ENCODE results near the gene GTPBP6.

GRCh38 chrX:367349-367748, 48.8 kb upstream of the GTPBP6 start:
- TF ChIP-seq CTCF (IDR thresholded peaks at IDR 0.05; ENCODE audit: low read length) = no peak
- no peak for TF ChIP-seq EZH2 (IDR thresholded peaks at IDR 0.05; ENCODE audit: borderline replicate concordance, low read length)

All from OCI-LY1 (cell line).